ENCODE data around the gene INTS6. TPM values are rescaled to one million over a fixed set of nuclear protein-coding genes. Genes with fewer than 3 reads are reported as not detected.

Gene INTS6
- total RNA-seq, 1 experiment from 2014 or later: 78.5 TPM

DNA sequence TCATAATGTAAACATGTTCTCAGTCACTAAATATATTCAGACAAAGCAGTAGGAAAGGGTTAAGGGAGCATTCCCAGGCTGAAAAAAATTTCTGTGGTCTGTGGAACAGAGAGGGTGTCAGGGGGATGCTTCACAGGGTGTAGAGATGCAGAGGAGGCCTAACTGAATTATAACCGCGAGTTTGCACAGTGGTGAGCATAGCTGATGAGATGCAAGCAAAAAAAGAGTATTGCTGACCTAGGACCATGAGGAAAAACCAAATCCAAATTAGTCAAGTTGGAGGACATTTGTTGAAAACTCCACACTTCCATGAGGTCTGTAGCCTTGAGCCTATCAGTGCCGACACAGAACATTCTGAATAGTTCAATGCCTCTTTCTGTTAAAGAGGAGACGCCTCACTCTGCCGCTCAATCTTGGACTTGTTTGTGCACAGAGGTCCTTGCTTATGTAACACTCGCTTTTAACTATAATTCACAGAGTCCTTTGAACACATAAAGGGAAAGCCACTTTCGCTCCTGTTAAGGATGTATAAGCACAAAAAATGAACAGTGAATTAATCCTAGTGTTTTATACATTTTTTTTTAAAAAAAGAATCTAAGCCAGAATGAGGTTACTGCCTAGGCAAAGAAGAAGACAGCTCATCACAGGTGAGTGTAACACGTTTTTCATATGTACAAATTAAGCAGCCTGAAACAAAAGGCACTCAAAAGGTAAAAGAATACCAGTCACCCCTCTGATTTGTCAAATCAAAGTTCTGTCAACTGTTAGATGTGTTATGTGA is 25.8 kb upstream of the INTS6 start:
- peaks cover 9% of the 10 kb centered on the region for H3K4me1 Mint-ChIP-seq (ENCODE audit: insufficient read depth, unreplicated experiment)
- no peak for DNase-seq (ENCODE audit: unreplicated experiment)
- no peak overlapping the region for H3K4me3 Mint-ChIP-seq (ENCODE audit: unreplicated experiment)
- TF ChIP-seq, protein P1, sequence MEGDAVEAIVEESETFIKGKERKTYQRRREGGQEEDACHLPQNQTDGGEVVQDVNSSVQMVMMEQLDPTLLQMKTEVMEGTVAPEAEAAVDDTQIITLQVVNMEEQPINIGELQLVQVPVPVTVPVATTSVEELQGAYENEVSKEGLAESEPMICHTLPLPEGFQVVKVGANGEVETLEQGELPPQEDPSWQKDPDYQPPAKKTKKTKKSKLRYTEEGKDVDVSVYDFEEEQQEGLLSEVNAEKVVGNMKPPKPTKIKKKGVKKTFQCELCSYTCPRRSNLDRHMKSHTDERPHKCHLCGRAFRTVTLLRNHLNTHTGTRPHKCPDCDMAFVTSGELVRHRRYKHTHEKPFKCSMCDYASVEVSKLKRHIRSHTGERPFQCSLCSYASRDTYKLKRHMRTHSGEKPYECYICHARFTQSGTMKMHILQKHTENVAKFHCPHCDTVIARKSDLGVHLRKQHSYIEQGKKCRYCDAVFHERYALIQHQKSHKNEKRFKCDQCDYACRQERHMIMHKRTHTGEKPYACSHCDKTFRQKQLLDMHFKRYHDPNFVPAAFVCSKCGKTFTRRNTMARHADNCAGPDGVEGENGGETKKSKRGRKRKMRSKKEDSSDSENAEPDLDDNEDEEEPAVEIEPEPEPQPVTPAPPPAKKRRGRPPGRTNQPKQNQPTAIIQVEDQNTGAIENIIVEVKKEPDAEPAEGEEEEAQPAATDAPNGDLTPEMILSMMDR (IDR thresholded peaks at IDR 0.05; ENCODE audit: unreplicated experiment): no peak
- H3K9me3 Mint-ChIP-seq (ENCODE audit: unreplicated experiment): no peaks in the 10 kb centered on the region
- H3K36me3 Mint-ChIP-seq (ENCODE audit: insufficient read depth, unreplicated experiment): no peaks in the 10 kb centered on the region
- ChIA-PET CTCF (interaction anchor here (0.6 to 1.0 kb wide), 4 partner anchors 8 to 652 kb away, joined by 3 to 4 read pairs (median 3); no protein-coding TSS in a partner anchor), POLR2A (interaction anchor here (0.7 to 2.1 kb wide), 4 partner anchors 21 to 46 kb away, joined by 3 to 11 read pairs (median 3); partner anchors contain the start of gene INTS6)
- intact Hi-C loops (cut with micrococcal nuclease): no loop called here
- no peak overlapping the region for H3K27ac Mint-ChIP-seq (ENCODE audit: low read depth, unreplicated experiment)
- H3K27me3 Mint-ChIP-seq (ENCODE audit: insufficient read depth, unreplicated experiment): no peaks in the 10 kb centered on the region
- BruUV-seq (replicated peaks): no TSS peak

DNA sequence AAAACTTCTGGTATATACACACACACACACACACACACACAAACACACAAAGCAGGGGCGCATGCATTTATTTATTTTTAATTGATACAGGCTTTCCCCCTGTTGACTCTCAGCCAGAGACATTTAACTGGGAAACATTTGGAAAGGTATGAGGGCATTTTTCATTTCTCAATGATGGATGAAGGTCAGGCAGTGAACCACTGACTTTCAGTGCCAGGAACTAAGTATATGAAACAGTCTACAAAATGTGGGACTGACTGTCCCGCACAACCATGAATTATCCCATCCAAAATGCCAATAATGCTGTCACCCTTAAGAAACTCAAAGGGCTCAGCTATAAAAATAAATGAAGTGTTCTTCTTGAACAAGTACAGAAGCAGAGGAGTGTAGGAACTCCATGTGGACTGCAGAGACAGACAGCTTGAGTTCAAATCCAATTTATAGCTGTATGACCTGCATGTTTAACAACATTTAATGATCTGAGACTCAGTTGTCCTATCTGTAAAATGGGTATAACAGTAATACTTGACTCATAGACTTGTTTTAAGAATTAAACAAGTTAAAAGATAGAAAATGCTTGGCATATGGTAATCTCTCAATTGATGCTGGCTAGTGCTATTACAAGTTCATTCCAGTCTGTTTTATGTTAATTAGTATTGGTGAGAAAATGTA is 25.0 kb upstream of the INTS6 start:
- intact Hi-C loops (cut with micrococcal nuclease): no loop called here
- no peak overlapping the region for H3K27ac Mint-ChIP-seq (ENCODE audit: low read depth, unreplicated experiment)
- no peaks in the 10 kb centered on the region for H3K36me3 Mint-ChIP-seq (ENCODE audit: insufficient read depth, unreplicated experiment)
- H3K9me3 Mint-ChIP-seq (ENCODE audit: unreplicated experiment): no peaks in the 10 kb centered on the region
- no peaks in the 10 kb centered on the region for H3K27me3 Mint-ChIP-seq (ENCODE audit: insufficient read depth, unreplicated experiment)
- peaks cover 9% of the 10 kb centered on the region for H3K4me1 Mint-ChIP-seq (ENCODE audit: insufficient read depth, unreplicated experiment)
- BruUV-seq (replicated peaks): no TSS peak
- H3K4me3 Mint-ChIP-seq (ENCODE audit: unreplicated experiment): no peak overlapping the region
- POLR2A ChIA-PET: interaction anchor here (1.0 to 3.3 kb wide), 3 partner anchors 24 to 47 kb away, joined by 3 to 23 read pairs (median 11); partner anchors contain the start of gene INTS6
- DNase-seq (ENCODE audit: unreplicated experiment): no peak
- CTCF ChIA-PET: interaction anchor here (0.6 to 1.0 kb wide), 3 partner anchors 9 to 113 kb away, joined by 3 to 4 read pairs (median 3); no protein-coding TSS in a partner anchor
- TF ChIP-seq, protein P1 (IDR thresholded peaks at IDR 0.05; ENCODE audit: unreplicated experiment): no peak

DNA sequence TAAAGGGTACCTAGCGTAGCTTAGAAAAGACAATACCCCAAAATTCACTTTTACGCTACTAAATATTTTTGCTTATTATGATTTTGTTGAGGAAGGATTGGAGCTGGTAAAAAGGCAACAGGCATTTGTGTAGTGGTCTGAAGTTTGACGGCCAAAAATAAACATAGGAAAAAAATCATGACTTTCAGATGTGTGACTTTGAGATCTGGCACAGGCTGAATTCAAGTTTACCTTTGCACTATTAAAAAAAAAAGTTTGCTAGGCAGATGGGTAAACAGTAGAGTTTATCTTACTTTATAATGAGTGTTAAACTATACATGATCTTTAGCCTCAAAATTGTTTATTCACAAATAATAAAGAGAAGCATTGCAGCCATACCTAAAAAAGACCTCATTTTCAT is 24.3 kb upstream of the INTS6 start:
- H3K27ac Mint-ChIP-seq (ENCODE audit: low read depth, unreplicated experiment): no peak overlapping the region
- ChIA-PET CTCF (interaction anchor here (0.5 to 0.8 kb wide), 3 partner anchors 8 to 27 kb away, joined by 3 to 5 read pairs (median 5); no protein-coding TSS in a partner anchor), POLR2A (interaction anchor here (1.0 to 3.3 kb wide), 3 partner anchors 24 to 48 kb away, joined by 3 to 23 read pairs (median 3); partner anchors contain the start of gene INTS6)

More for the DNA sequence above, 24.3 kb upstream of the INTS6 start:
- BruUV-seq (replicated peaks): no TSS peak
- Mint-ChIP-seq H3K27me3 (ENCODE audit: insufficient read depth, unreplicated experiment) (no peaks in the 10 kb centered on the region), H3K9me3 (ENCODE audit: unreplicated experiment) (no peaks in the 10 kb centered on the region), H3K36me3 (ENCODE audit: insufficient read depth, unreplicated experiment) (no peaks in the 10 kb centered on the region), H3K4me1 (ENCODE audit: insufficient read depth, unreplicated experiment) (peaks cover 9% of the 10 kb centered on the region), H3K4me3 (ENCODE audit: unreplicated experiment) (no peak overlapping the region)
- TF ChIP-seq, protein P1 (IDR thresholded peaks at IDR 0.05; ENCODE audit: unreplicated experiment): no peak
- intact Hi-C loops (cut with micrococcal nuclease): no loop called here
- no peak for DNase-seq (ENCODE audit: unreplicated experiment)
